Esophagus muscularis mucosa (tissue), 3 donors: Measurements from ENCODE around the gene COPS7B.
"Not testable (repeated sequence)": the region's sequence is repeated elsewhere in the genome, so short reads cannot be mapped to it uniquely, and the experiment has no call there.

Experiments used
- EP300 ChIP-seq: sonication (generic); formaldehyde crosslinking; IDR thresholded peaks from one replicate; pipeline ENCODE4 v1.6.1; 2017; ENCODE audit warnings: antibody characterized with exemption
- TF ChIP-seq, protein P1 (sequence below), 3 experiments: fragments of 200-600 bp in 2 of 3; fragments of 450-650 bp in 1 of 3; sonication (generic) in 2 of 3; IDR thresholded peaks; one replicate each; pipeline ENCODE4 v1.5.1; 2017 to 2019; ENCODE audit warnings: antibody characterized with exemption in 3 of 3, mild to moderate bottlenecking in 2 of 3, moderate library complexity in 1 of 3

DNA sequence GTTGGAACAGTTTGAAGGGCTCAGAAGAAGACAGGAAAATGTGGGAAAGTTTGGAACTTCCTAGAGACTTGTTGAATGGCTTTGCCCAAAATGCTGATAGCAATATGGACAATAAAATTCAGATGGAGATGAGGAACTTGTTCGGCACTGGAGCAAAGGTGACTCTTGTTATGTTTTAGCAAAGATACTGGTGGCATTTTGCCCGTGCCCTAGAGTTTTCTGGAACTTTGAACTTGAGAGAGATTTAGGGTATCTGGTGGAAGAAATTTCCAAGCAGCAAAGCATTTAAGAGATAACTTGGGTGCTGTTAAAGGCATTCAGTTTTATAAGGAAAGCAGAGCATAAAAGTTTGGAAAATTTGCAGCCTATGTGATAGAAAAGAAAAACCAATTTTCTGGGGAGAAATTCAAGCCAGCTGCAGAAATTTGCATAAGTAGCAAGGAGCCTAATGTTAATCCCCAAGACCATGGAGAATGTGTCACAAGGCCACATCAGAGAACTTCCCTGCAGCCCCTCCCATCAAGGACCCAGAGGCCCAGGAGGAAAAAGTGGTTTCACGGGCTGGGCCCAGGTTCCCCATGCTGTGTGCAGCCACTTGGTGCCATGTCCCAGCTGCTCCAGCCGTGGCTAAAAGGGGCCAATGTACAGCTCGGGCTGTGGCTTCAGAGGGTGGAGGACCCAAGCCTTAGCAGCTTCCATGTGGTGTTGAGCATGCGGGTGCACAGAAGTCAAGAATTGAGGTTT, 37.9 kb upstream of the COPS7B start:
- TF ChIP-seq, protein P1, sequence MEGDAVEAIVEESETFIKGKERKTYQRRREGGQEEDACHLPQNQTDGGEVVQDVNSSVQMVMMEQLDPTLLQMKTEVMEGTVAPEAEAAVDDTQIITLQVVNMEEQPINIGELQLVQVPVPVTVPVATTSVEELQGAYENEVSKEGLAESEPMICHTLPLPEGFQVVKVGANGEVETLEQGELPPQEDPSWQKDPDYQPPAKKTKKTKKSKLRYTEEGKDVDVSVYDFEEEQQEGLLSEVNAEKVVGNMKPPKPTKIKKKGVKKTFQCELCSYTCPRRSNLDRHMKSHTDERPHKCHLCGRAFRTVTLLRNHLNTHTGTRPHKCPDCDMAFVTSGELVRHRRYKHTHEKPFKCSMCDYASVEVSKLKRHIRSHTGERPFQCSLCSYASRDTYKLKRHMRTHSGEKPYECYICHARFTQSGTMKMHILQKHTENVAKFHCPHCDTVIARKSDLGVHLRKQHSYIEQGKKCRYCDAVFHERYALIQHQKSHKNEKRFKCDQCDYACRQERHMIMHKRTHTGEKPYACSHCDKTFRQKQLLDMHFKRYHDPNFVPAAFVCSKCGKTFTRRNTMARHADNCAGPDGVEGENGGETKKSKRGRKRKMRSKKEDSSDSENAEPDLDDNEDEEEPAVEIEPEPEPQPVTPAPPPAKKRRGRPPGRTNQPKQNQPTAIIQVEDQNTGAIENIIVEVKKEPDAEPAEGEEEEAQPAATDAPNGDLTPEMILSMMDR (IDR thresholded peaks at IDR 0.05) = not testable (repeated sequence)
- TF ChIP-seq EP300 = not testable (repeated sequence)
